Measurements from ENCODE around the gene CRISPLD2.

CRISPLD2 gene

DNA sequence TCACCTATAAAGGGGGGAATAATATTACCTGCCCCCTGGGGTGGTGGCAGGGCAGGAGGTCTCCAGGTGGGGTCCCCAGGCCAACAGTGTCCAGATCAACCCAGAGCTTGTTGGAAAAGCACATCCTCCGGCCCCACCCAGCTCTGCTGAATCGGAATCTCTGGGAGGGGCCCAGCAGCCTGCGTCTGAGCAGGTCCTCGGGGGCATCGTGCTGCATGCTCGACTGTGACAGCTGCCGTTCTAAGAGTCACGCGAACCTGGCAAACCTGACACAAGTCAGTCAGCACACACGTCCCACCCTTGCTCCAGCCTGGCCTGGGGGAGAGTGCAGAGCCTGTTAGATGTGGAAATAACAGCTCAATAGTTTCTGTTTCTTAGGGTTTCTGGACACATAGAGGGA lies 72.3 kb downstream of the CRISPLD2 start:
- no peak overlapping the region for H3K4me3 ChIP-seq (ENCODE audit: low read length)
- H3K9ac ChIP-seq (ENCODE audit: low read length), result no peak overlapping the region
- no peaks in the 10 kb centered on the region for H3K27me3 ChIP-seq (replicated peaks; ENCODE audit: control insufficient read depth, insufficient read depth, low read length)
- peaks cover 74% of the 10 kb centered on the region for H3K36me3 ChIP-seq (ENCODE audit: control insufficient read depth, insufficient read depth, low read length, severe bottlenecking)
- no peaks in the 10 kb centered on the region for H3K9me3 ChIP-seq (ENCODE audit: control insufficient read depth, low read length)
- no peak for DNase-seq (ENCODE audit: low read depth)
- peaks cover 14% of the 10 kb centered on the region for H3K4me1 ChIP-seq (ENCODE audit: control insufficient read depth, insufficient read depth, low read length)

DNA sequence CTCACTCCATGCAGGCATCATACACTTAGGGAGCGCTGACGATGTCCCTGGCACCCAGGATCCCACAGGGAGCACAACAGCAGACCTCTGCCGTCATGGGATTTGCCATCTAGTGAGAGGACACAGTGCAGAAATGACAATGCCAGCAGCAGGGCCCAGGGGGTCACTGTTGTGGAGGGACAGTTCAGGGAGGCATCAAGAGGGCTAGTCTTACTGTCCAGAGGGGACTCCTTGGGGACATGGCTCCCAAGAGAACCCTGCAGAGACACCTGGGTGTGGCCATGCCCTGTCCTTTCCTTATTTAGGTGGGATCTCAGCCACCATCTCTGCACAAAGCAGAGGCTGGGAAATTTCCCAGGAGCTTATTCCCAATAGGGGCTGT lies 73.7 kb downstream of the CRISPLD2 start:
- Histone ChIP-seq H3K4me1 (ENCODE audit: control insufficient read depth, insufficient read depth, low read length) (peaks cover 14% of the 10 kb centered on the region), H3K27me3 (replicated peaks; ENCODE audit: control insufficient read depth, insufficient read depth, low read length) (no peaks in the 10 kb centered on the region), H3K9ac (ENCODE audit: low read length) (no peak overlapping the region), H3K4me3 (ENCODE audit: low read length) (no peak overlapping the region), H3K36me3 (ENCODE audit: control insufficient read depth, insufficient read depth, low read length, severe bottlenecking) (peaks cover 68% of the 10 kb centered on the region), H3K9me3 (ENCODE audit: control insufficient read depth, low read length) (no peaks in the 10 kb centered on the region)
- DNase-seq (ENCODE audit: low read depth), result no peak

DNA sequence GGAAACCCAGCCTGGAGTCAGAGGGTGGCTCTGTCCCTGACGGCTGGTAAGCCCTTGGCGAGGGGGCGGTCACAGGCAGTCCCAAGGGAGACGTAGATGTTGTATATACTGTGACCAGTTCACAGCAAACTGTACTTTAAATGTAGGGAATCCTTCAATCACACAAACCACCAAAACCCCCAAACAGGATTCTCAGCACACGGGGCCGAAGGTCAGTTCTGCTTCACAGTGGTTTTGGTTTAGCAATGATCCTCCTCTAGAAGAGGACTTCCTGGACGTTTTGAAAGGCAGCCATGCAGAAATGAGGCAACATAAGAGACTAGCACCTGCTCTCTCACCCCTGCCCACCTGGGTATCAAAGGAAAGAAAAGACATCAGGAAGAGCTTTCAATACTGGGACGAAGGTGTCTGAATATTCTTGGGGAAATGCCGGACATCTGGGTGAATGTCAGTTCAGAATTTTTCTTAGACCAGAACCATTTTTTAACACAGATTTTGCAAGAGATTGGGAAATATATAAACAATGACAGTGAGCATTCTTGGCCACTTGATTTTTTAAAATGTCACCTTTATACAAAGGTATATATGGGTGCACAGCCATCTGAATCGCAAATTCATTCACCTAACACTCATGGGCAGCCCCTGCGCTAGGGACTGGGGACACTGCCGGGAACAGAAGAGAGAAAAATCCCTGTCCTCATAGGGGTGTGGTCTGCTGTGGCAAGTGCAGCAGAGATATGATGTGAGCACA lies 74.2 kb downstream of the CRISPLD2 start:
- no peak overlapping the region for H3K9ac ChIP-seq (ENCODE audit: low read length)
- H3K4me1 ChIP-seq (ENCODE audit: control insufficient read depth, insufficient read depth, low read length), result peaks cover 14% of the 10 kb centered on the region
- H3K36me3 ChIP-seq (ENCODE audit: control insufficient read depth, insufficient read depth, low read length, severe bottlenecking), result peaks cover 67% of the 10 kb centered on the region
- H3K4me3 ChIP-seq (ENCODE audit: low read length), result no peak overlapping the region
- no peaks in the 10 kb centered on the region for H3K27me3 ChIP-seq (replicated peaks; ENCODE audit: control insufficient read depth, insufficient read depth, low read length)
- DNase-seq (ENCODE audit: low read depth), result no peak
- H3K9me3 ChIP-seq (ENCODE audit: control insufficient read depth, low read length), result no peaks in the 10 kb centered on the region

GRCh38 chr16:84895016-84895415 lies 75.2 kb downstream of the CRISPLD2 start:
- Histone ChIP-seq H3K9me3 (ENCODE audit: control insufficient read depth, low read length) (no peaks in the 10 kb centered on the region), H3K4me3 (ENCODE audit: low read length) (no peak overlapping the region), H3K4me1 (ENCODE audit: control insufficient read depth, insufficient read depth, low read length) (peaks cover 14% of the 10 kb centered on the region), H3K9ac (ENCODE audit: low read length) (no peak overlapping the region), H3K36me3 (ENCODE audit: control insufficient read depth, insufficient read depth, low read length, severe bottlenecking) (peaks cover 62% of the 10 kb centered on the region), H3K27me3 (replicated peaks; ENCODE audit: control insufficient read depth, insufficient read depth, low read length) (no peaks in the 10 kb centered on the region)
- DNase-seq (ENCODE audit: low read depth), result no peak

DNA sequence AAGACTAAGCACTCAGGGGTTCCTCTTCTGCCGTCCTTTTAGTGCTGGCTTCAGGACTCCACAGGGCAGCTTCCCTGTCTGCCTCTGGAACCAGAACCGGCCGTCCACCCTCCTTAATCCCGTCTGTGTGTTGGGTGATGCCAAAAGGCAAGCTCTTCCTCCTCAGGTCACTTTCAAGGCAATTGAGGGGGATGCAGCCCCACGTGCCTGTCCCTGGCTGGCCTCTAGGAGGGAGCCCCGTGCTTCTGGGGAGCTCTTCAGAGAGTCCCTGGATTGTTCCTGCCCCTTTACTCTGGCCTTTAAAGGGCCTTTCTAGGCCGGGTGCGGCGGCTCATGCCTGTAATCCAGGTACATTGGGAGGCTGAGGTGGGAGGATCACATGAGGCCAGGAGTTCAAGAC lies 77.1 kb downstream of the CRISPLD2 start:
- H3K9me3 ChIP-seq (ENCODE audit: control insufficient read depth, low read length), result no peaks in the 10 kb centered on the region
- DNase-seq (ENCODE audit: low read depth), result no peak
- no peak overlapping the region for H3K4me3 ChIP-seq (ENCODE audit: low read length)
- peaks cover 14% of the 10 kb centered on the region for H3K4me1 ChIP-seq (ENCODE audit: control insufficient read depth, insufficient read depth, low read length)
- peaks cover 56% of the 10 kb centered on the region for H3K36me3 ChIP-seq (ENCODE audit: control insufficient read depth, insufficient read depth, low read length, severe bottlenecking)
- no peaks in the 10 kb centered on the region for H3K27me3 ChIP-seq (replicated peaks; ENCODE audit: control insufficient read depth, insufficient read depth, low read length)
- H3K9ac ChIP-seq (ENCODE audit: low read length), result no peak overlapping the region

DNA sequence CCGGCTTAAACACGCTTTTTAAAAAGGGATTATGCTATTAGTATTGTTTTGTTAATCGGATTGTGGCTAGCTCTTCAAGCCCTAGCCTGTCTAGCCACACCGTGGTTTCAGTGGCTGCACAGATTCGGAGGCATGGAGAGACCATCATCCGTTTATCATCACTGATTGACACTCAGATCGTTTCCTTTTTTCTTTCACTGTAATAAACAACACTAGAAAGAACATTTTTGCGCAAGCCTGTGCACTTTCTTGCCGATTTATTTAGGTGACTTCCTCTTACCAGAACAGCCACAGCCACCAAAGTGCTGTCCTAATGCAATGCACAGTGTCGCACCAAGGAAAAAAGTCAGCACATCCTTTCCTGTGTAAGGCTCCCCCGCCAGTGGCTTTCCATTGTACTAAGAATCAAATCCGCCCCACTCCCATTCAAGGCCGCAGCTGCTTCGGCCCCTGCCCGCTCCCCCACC lies 78.2 kb downstream of the CRISPLD2 start:
- DNase-seq (ENCODE audit: low read depth), result no peak

DNA sequence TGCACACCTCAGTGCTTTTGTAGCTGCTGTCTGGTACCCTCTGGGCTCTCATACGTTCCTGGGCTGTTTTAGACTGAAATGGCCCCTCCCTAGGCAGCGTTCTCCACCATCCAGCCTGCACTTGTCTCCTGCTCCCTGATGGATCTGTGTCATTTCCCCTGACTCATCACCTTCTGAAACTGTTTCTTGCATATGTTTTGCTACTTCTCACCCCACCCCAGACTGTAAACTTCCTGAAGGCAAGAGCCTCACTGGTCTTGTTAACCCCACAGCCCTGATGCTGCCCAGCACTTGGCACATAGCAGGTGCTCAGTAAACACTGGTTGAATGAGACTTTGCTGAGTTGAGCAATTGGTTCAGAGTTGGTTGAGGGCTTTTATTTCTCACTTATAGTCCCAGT lies 78.7 kb downstream of the CRISPLD2 start:
- no peak overlapping the region for H3K9ac ChIP-seq (ENCODE audit: low read length)
- peaks cover 48% of the 10 kb centered on the region for H3K36me3 ChIP-seq (ENCODE audit: control insufficient read depth, insufficient read depth, low read length, severe bottlenecking)
- H3K4me1 ChIP-seq (ENCODE audit: control insufficient read depth, insufficient read depth, low read length), result peaks cover 10% of the 10 kb centered on the region
- no peak overlapping the region for H3K4me3 ChIP-seq (ENCODE audit: low read length)
- no peaks in the 10 kb centered on the region for H3K9me3 ChIP-seq (ENCODE audit: control insufficient read depth, low read length)
- DNase-seq (ENCODE audit: low read depth), result no peak
- H3K27me3 ChIP-seq (replicated peaks; ENCODE audit: control insufficient read depth, insufficient read depth, low read length), result no peaks in the 10 kb centered on the region

More for the DNA sequence above, 78.2 kb downstream of the CRISPLD2 start:
- Histone ChIP-seq H3K4me1 (ENCODE audit: control insufficient read depth, insufficient read depth, low read length) (peaks cover 14% of the 10 kb centered on the region), H3K9ac (ENCODE audit: low read length) (no peak overlapping the region), H3K27me3 (replicated peaks; ENCODE audit: control insufficient read depth, insufficient read depth, low read length) (no peaks in the 10 kb centered on the region), H3K4me3 (ENCODE audit: low read length) (no peak overlapping the region), H3K36me3 (ENCODE audit: control insufficient read depth, insufficient read depth, low read length, severe bottlenecking) (peaks cover 52% of the 10 kb centered on the region), H3K9me3 (ENCODE audit: control insufficient read depth, low read length) (no peaks in the 10 kb centered on the region)

GRCh38 chr16:84899414-84899813 lies 79.6 kb downstream of the CRISPLD2 start:
- DNase-seq (ENCODE audit: low read depth), result no peak
- no peaks in the 10 kb centered on the region for H3K9me3 ChIP-seq (ENCODE audit: control insufficient read depth, low read length)
- H3K4me3 ChIP-seq (ENCODE audit: low read length), result no peak overlapping the region
- peaks cover 42% of the 10 kb centered on the region for H3K36me3 ChIP-seq (ENCODE audit: control insufficient read depth, insufficient read depth, low read length, severe bottlenecking)
- no peaks in the 10 kb centered on the region for H3K27me3 ChIP-seq (replicated peaks; ENCODE audit: control insufficient read depth, insufficient read depth, low read length)
- no peak overlapping the region for H3K9ac ChIP-seq (ENCODE audit: low read length)
- peaks cover 2% of the 10 kb centered on the region for H3K4me1 ChIP-seq (ENCODE audit: control insufficient read depth, insufficient read depth, low read length)

DNA sequence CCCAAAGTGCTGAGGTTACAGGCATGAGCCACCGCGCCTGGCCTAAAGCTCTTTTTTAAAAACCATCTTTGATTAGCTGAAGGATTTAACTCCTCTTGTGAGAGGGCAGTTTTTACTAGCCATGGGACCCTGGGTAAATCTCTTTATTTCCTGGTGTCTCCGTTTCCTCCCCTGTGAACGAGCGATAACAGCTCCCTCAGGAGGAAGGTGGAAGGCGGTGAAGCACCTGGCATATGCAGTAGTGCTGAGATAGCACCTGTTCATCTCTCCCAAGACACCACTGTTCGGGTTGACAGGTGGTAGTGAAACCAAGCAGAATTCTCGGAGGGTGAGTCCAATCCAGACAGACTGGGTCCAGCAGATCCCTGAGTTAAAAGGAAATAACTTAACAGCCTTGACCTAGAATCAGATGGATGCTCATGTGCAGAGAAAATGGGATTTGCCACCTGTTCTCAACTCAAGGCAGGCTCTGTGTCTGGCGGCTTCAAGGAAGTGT lies 86.2 kb downstream of the CRISPLD2 start:
- Histone ChIP-seq H3K27me3 (replicated peaks; ENCODE audit: control insufficient read depth, insufficient read depth, low read length) (no peaks in the 10 kb centered on the region), H3K9me3 (ENCODE audit: control insufficient read depth, low read length) (no peaks in the 10 kb centered on the region), H3K36me3 (ENCODE audit: control insufficient read depth, insufficient read depth, low read length, severe bottlenecking) (peaks cover 8% of the 10 kb centered on the region), H3K4me1 (ENCODE audit: control insufficient read depth, insufficient read depth, low read length) (peaks cover 10% of the 10 kb centered on the region), H3K9ac (ENCODE audit: low read length) (no peak overlapping the region), H3K4me3 (ENCODE audit: low read length) (no peak overlapping the region)
- DNase-seq (ENCODE audit: low read depth), result no peak

DNA sequence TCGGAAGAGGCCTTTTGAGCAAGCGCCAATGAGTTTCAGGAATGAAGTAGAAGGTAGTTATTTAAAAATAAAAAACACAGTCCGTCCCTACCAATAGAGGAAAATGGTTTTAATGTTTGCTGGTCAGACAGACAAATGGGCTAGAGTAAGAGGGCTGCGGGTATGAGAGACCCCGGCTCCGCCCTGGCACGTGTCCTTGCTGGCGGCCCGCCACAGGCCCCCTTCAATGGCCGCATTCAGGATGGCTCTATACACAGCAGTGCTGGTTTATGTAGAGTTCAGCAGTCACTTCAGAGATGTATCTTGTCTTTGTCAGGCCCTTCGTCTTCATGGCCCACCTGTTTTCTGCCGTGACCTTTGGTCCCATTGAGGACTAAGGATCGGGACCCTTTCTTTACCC lies 87.3 kb downstream of the CRISPLD2 start:
- no peak for DNase-seq (ENCODE audit: low read depth)
- Histone ChIP-seq H3K4me1 (ENCODE audit: control insufficient read depth, insufficient read depth, low read length) (peaks cover 13% of the 10 kb centered on the region), H3K27me3 (replicated peaks; ENCODE audit: control insufficient read depth, insufficient read depth, low read length) (no peaks in the 10 kb centered on the region), H3K36me3 (ENCODE audit: control insufficient read depth, insufficient read depth, low read length, severe bottlenecking) (peaks cover 4% of the 10 kb centered on the region), H3K9ac (ENCODE audit: low read length) (no peak overlapping the region), H3K4me3 (ENCODE audit: low read length) (no peak overlapping the region), H3K9me3 (ENCODE audit: control insufficient read depth, low read length) (no peaks in the 10 kb centered on the region)

GRCh38 chr16:84907575-84907974 lies 87.8 kb downstream of the CRISPLD2 start:
- Histone ChIP-seq H3K27me3 (replicated peaks; ENCODE audit: control insufficient read depth, insufficient read depth, low read length) (no peaks in the 10 kb centered on the region), H3K4me3 (ENCODE audit: low read length) (no peak overlapping the region), H3K36me3 (ENCODE audit: control insufficient read depth, insufficient read depth, low read length, severe bottlenecking) (peaks cover 3% of the 10 kb centered on the region), H3K4me1 (ENCODE audit: control insufficient read depth, insufficient read depth, low read length) (peaks cover 13% of the 10 kb centered on the region), H3K9me3 (ENCODE audit: control insufficient read depth, low read length) (no peaks in the 10 kb centered on the region), H3K9ac (ENCODE audit: low read length) (no peak overlapping the region)
- DNase-seq (ENCODE audit: low read depth), result peak; percentile 41
